ENCODE measurements around the gene COQ10A. TPM values are rescaled to one million over a fixed set of nuclear protein-coding genes. Genes with fewer than 3 reads are reported as not detected.

The COQ10A gene
- total and polyA plus RNA-seq, 2 experiments from 2014 or later, result 9.8 to 10.3 TPM

GRCh38 chr12:56304276-56304675, 37.5 kb downstream of the COQ10A start:
- Histone ChIP-seq H3K27me3 (replicated peaks; ENCODE audit: insufficient read depth) (no peaks in the 10 kb centered on the region), H3K9me3 (ENCODE audit: low read depth) (no peaks in the 10 kb centered on the region), H4K20me1 (ENCODE audit: insufficient read depth) (no peaks in the 10 kb centered on the region), H3K4me2 (ENCODE audit: unreplicated experiment) (no peak overlapping the region), H3F3A (ENCODE audit: insufficient read depth) (peaks cover 15% of the 10 kb centered on the region), H3K4me1 (ENCODE audit: insufficient read depth) (peaks cover 7% of the 10 kb centered on the region; the same call in 1 of the 2 replicates), H3K9me2 (ENCODE audit: insufficient read depth) (no peaks in the 10 kb centered on the region), H3K9ac (no peak overlapping the region), H3K27ac (no peak overlapping the region), H3K4me3 (no peak overlapping the region), H3K79me2 (ENCODE audit: insufficient read depth) (peaks cover 32% of the 10 kb centered on the region), H2AFZ (no peak overlapping the region), H3K36me3 (ENCODE audit: low read depth) (peaks cover 9% of the 10 kb centered on the region)
- no peak for DNase-seq
- TF ChIP-seq EZH2phosphoT487 (IDR thresholded peaks at IDR 0.05; ENCODE audit: insufficient read depth, low read depth) (no peak), EZH2 (IDR thresholded peaks at IDR 0.05; ENCODE audit: insufficient read depth, poor library complexity, severe bottlenecking) (no peak)
- 93 to 96% methylated on average over 3 of the region's 3 CpGs for WGBS, 2 experiments (ENCODE audit: low coverage in 1 of 2, low lambda C conversion rate in 2 of 2, missing lambda C conversion rate in 2 of 2)
- in situ Hi-C loops (cut with MboI), result no loop called here

GRCh38 chr12:56304872-56305590, 38.3 kb downstream of the COQ10A start:
- Histone ChIP-seq H3K27me3 (replicated peaks; ENCODE audit: insufficient read depth) (no peaks in the 10 kb centered on the region), H3F3A (ENCODE audit: insufficient read depth) (peaks cover 15% of the 10 kb centered on the region), H3K36me3 (ENCODE audit: low read depth) (peaks cover 9% of the 10 kb centered on the region), H3K9me2 (ENCODE audit: insufficient read depth) (no peaks in the 10 kb centered on the region), H4K20me1 (ENCODE audit: insufficient read depth) (no peaks in the 10 kb centered on the region), H3K4me2 (ENCODE audit: unreplicated experiment) (no peak overlapping the region), H3K4me3 (no peak overlapping the region), H3K79me2 (ENCODE audit: insufficient read depth) (peaks cover 27% of the 10 kb centered on the region), H3K27ac (no peak overlapping the region), H3K9ac (no peak overlapping the region), H3K9me3 (ENCODE audit: low read depth) (no peaks in the 10 kb centered on the region), H2AFZ (no peak overlapping the region), H3K4me1 (ENCODE audit: insufficient read depth) (peaks cover 7% of the 10 kb centered on the region; the same call in 1 of the 2 replicates)
- 94 to 95% methylated on average over 8 of the region's 8 CpGs for WGBS, 2 experiments (ENCODE audit: low coverage in 1 of 2, low lambda C conversion rate in 2 of 2, missing lambda C conversion rate in 2 of 2)
- TF ChIP-seq EZH2 (IDR thresholded peaks at IDR 0.05; ENCODE audit: insufficient read depth, poor library complexity, severe bottlenecking) (no peak), EZH2phosphoT487 (IDR thresholded peaks at IDR 0.05; ENCODE audit: insufficient read depth, low read depth) (no peak)
- in situ Hi-C loops (cut with MboI), result no loop called here
- no peak for DNase-seq

- Histone ChIP-seq H3K9me3 (ENCODE audit: low read depth) (no peaks in the 10 kb centered on the region), H3K9ac (no peak overlapping the region), H3K4me3 (no peak overlapping the region), H4K20me1 (ENCODE audit: insufficient read depth) (no peaks in the 10 kb centered on the region), H3K36me3 (ENCODE audit: low read depth) (peaks cover 20% of the 10 kb centered on the region), H3K27me3 (replicated peaks; ENCODE audit: insufficient read depth) (no peaks in the 10 kb centered on the region), H3K27ac (no peak overlapping the region), H2AFZ (no peak overlapping the region), H3F3A (ENCODE audit: insufficient read depth) (no peaks in the 10 kb centered on the region; the same call in 1 of the 2 replicates), H3K79me2 (ENCODE audit: insufficient read depth) (peaks cover 18% of the 10 kb centered on the region), H3K9me2 (ENCODE audit: insufficient read depth) (no peaks in the 10 kb centered on the region), H3K4me1 (ENCODE audit: insufficient read depth) (no peaks in the 10 kb centered on the region), H3K4me2 (ENCODE audit: unreplicated experiment) (no peak overlapping the region)
- in situ Hi-C loops (cut with MboI), result no loop called here
- 96 to 97% methylated on average over 7 of the region's 7 CpGs for WGBS, 2 experiments (ENCODE audit: low coverage in 1 of 2, low lambda C conversion rate in 2 of 2, missing lambda C conversion rate in 2 of 2)
- TF ChIP-seq EZH2phosphoT487 (IDR thresholded peaks at IDR 0.05; ENCODE audit: insufficient read depth, low read depth) (no peak), EZH2 (IDR thresholded peaks at IDR 0.05; ENCODE audit: insufficient read depth, poor library complexity, severe bottlenecking) (no peak)
- DNase-seq, result no peak
Observed at GRCh38 chr12:56307221-56307965, 40.7 kb downstream of the COQ10A start.

- WGBS, 2 experiments (ENCODE audit: low coverage in 1 of 2, low lambda C conversion rate in 2 of 2, missing lambda C conversion rate in 2 of 2), result 92 to 96% methylated on average over 3 of the region's 3 CpGs
- H3K4me3 ChIP-seq, result no peak overlapping the region
- H3K4me1 ChIP-seq (ENCODE audit: insufficient read depth), result no peaks in the 10 kb centered on the region
- H3F3A ChIP-seq (ENCODE audit: insufficient read depth), result no peaks in the 10 kb centered on the region; the same call in 1 of the 2 replicates
- H3K27ac ChIP-seq, result no peak overlapping the region
- H3K9ac ChIP-seq, result no peak overlapping the region
- H3K4me2 ChIP-seq (ENCODE audit: unreplicated experiment), result no peak overlapping the region
- no peaks in the 10 kb centered on the region for H4K20me1 ChIP-seq (ENCODE audit: insufficient read depth)
- H3K9me3 ChIP-seq (ENCODE audit: low read depth), result no peaks in the 10 kb centered on the region
- TF ChIP-seq EZH2phosphoT487 (IDR thresholded peaks at IDR 0.05; ENCODE audit: insufficient read depth, low read depth) (no peak), EZH2 (IDR thresholded peaks at IDR 0.05; ENCODE audit: insufficient read depth, poor library complexity, severe bottlenecking) (no peak)
- H3K79me2 ChIP-seq (ENCODE audit: insufficient read depth), result peaks cover 23% of the 10 kb centered on the region
- in situ Hi-C loops (cut with MboI), result no loop called here
- no peaks in the 10 kb centered on the region for H3K27me3 ChIP-seq (replicated peaks; ENCODE audit: insufficient read depth)
- no peak for DNase-seq
- H3K9me2 ChIP-seq (ENCODE audit: insufficient read depth), result no peaks in the 10 kb centered on the region
- no peak overlapping the region for H2AFZ ChIP-seq
- peaks cover 28% of the 10 kb centered on the region for H3K36me3 ChIP-seq (ENCODE audit: low read depth)
Observed at GRCh38 chr12:56308714-56309113, 42.0 kb downstream of the COQ10A start.
